Stomach (tissue), 9 donors: ENCODE results near the gene GCNT3. TPM values are rescaled to one million over a fixed set of nuclear protein-coding genes. Genes with fewer than 3 reads are reported as not detected.

ENCODE experiments used
- DNase-seq, 2 donors: peaks; one replicate each; pipeline versions ENCODE4 v3.0.0 to v3.0.0-alpha.2; 2013 to 2019
- H3K27ac ChIP-seq, 5 donors: fragments of 200-600 bp in 4 of 5; sonication (generic) in 4 of 5; one replicate each; pipeline ENCODE4 v1.5.1; 2013 to 2019; ENCODE audit warnings: mild to moderate bottlenecking in 1 of 5, moderate library complexity in 1 of 5
- H3K27me3 ChIP-seq, 3 donors: fragments of 200-600 bp; sonication (generic); one replicate each; pipeline ENCODE4 v1.5.1; 2017 to 2019; ENCODE audit warnings: mixed run types in 1 of 3
- H3K36me3 ChIP-seq, 4 donors: fragments of 200-600 bp; sonication (generic); 1 replicate in 3 of 4; 2 replicates in 1 of 4; pipeline ENCODE4 v1.5.1; 2016 to 2019
- H3K4me1 ChIP-seq, 4 donors: fragments of 200-600 bp; sonication (generic); one replicate each; pipeline ENCODE4 v1.5.1; 2016 to 2019
- H3K4me3 ChIP-seq, 4 donors: fragments of 200-600 bp; sonication (generic) in 3 of 4; one replicate each; pipeline ENCODE4 v1.5.1; 2016 to 2019; ENCODE audit warnings: mild to moderate bottlenecking in 1 of 4
- H3K9me3 ChIP-seq, 4 donors: fragments of 200-600 bp; sonication (generic); one replicate each; pipeline ENCODE4 v1.5.1; 2016 to 2019
- CTCF ChIP-seq, 7 experiments: fragments of 450-650 bp in 4 of 7; fragments of 200-600 bp in 3 of 7; sonication (generic) in 3 of 7; IDR thresholded peaks; one replicate each; pipeline ENCODE4 v1.5.1; 2016 to 2019; ENCODE audit warnings: antibody characterized with exemption in 7 of 7, control low read depth in 2 of 7, mild to moderate bottlenecking in 1 of 7
- EP300 ChIP-seq: sonication (generic); formaldehyde crosslinking; IDR thresholded peaks from one replicate; pipeline ENCODE4 v1.6.1; 2017; ENCODE audit warnings: antibody characterized with exemption
- POLR2A ChIP-seq, 4 donors: fragments of 450-650 bp; IDR thresholded peaks; one replicate each; pipeline ENCODE4 v1.6.1; 2016; ENCODE audit warnings: antibody characterized with exemption in 4 of 4, control low read depth in 2 of 4, mild to moderate bottlenecking in 1 of 4, moderate library complexity in 1 of 4
- POLR2AphosphoS5 ChIP-seq, 3 donors: sonication (generic); formaldehyde crosslinking; IDR thresholded peaks; one replicate each; pipeline ENCODE4 v1.6.1; 2016; ENCODE audit warnings: antibody characterized with exemption in 3 of 3
- WGBS, 5 donors: extraction: QIAGEN DNeasy Blood & Tissue Kit in 3 of 5; methylation state at CpG; one replicate each; pipeline versions ENCODE4 v1.1.5 to v1.1.7; 2013 to 2018; 5-methylcytosine and 5-hydroxymethylcytosine counted together
- intact Hi-C: fragments of 100-400 bp; cut with DNase I; formaldehyde crosslinking; loops from one replicate; pipeline ENCODE4 v1.15.1; 2023; ENCODE audit warnings: low total_unique reads
- polyA plus RNA-seq, 3 donors: library from polyadenylated mRNA; stranded (reverse); fragments of 200-250 nt; gene quantifications; one replicate each; pipeline ENCODE4 v1.2.3, GENCODE V29; 2013
- total RNA-seq, 5 donors: library from RNA; depleted of rRNA; stranded (reverse); fragments of >200 nt; gene quantifications; one replicate each; pipeline versions ENCODE4 v1.1.0 to v1.2.3, GENCODE V29; 2014 to 2016
- donor health status: healthy with polysubstance abuse.
- donor health status: Bipolar disorder and iron deficiency.
- donor health status: healthy.

The GCNT3 gene
- total and polyA plus RNA-seq, 8 donors = 4.8 to 22.0 (median 9.2) TPM

GRCh38 chr15:59605994-59606393 lies 5.6 kb upstream of the GCNT3 start:
- 70 to 94% (median 82%) methylated on average over 4 to 5 of the region's 5 CpGs for WGBS, 5 donors
- intact Hi-C loops = no loop called here
- Histone ChIP-seq H3K27me3 (peaks cover 0 to 11% (median 0%) of the 10 kb centered on the region in 3 donors), H3K36me3 (no peaks in the 10 kb centered on the region), H3K4me1 (no peaks in the 10 kb centered on the region), H3K4me3 (no peak overlapping the region), H3K9me3 (peaks cover 0 to 22% (median 13%) of the 10 kb centered on the region in 4 donors), H3K27ac (no peak overlapping the region)
- no peak for TF ChIP-seq POLR2AphosphoS5 (IDR thresholded peaks at IDR 0.05)
- no peak for TF ChIP-seq EP300
- TF ChIP-seq CTCF (IDR thresholded peaks at IDR 0.05) = no peak
- TF ChIP-seq POLR2A (IDR thresholded peaks at IDR 0.05) = no peak
- no peak for DNase-seq

DNA sequence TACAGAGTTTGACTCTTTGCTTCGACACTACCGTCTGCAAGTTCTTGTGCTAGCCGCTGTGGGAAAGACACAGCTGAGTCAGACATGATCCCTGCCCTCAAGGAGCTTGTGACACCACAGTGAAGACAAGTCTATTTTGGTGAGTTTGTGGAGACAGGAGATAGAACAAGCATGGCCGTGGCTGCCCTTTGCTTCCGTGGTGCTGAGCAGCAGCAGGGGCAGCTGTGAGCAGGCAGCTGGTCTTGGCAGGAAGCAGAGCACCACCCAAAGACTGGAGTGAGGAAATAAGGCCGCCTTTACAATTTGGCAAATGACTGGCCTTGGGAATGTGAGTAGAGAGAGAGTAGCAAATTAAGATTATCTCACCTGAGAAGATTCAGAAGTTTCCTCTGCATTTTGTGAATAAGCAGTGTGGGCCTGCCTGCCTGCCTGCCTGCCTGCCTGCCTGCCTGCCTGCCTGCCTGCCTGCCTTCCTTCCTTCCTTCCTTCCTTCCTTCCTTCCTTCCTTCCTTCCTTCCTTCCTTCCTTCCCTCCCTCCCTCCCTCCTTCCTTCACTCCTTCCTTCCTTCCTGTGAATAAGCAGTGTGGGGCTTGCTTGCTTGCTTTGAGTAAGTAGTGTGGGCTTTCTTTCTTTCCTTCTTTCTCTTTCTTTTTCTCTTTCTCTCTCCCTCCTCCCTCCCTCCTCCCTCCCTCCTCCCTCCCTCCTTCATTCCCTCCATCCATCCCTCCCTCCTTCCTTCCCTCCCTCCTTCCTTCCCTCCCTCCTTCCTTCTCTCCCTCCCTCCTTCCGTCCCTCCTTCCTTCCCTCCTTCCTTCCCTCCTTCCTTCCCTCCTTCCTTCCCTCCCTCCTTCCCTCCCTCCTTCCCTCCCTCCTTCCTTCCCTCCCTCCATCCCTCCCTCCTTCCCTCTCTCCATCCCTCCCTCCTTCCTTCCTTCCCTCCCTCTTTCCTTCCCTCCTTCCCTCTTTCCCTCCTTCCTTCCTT lies 1.6 kb upstream of the GCNT3 start:
- no peak overlapping the region for H3K4me3 ChIP-seq
- peaks cover 0 to 11% (median 0%) of the 10 kb centered on the region in 3 donors for H3K27me3 ChIP-seq
- intact Hi-C loops = no loop called here
- H3K9me3 ChIP-seq = no peaks in the 10 kb centered on the region
- TF ChIP-seq POLR2A (IDR thresholded peaks at IDR 0.05) (no peak), POLR2AphosphoS5 (IDR thresholded peaks at IDR 0.05) (no peak), CTCF (IDR thresholded peaks at IDR 0.05) (no peak), EP300 (no peak)
- no peaks in the 10 kb centered on the region for H3K4me1 ChIP-seq
- H3K27ac ChIP-seq = no peak overlapping the region
- no peaks in the 10 kb centered on the region for H3K36me3 ChIP-seq
- no peak for DNase-seq
- WGBS, 5 donors = 61 to 78% (median 71%) methylated on average over 6 to 7 of the region's 7 CpGs

DNA sequence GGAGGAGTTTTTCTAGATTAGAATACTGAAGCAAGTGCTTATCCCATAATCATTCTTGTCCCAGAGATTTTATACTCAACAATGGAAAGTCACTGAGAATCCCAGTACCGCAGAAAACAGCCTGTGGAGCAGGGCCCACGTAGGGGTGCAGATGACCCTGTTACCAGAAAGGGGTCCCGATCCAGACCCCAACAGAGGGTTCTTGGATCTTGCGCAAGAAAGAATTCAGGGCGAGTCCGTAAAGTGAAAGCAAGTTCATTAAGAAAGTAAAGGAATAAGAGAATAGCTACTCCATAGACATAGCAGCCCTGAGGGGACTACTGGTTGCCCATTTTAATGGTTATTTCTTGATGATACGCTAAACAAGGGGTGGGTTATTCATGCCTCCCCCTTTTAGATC lies 2.6 kb downstream of the GCNT3 start:
- 62 to 87% (median 81%) methylated on average over 7 of the region's 7 CpGs for WGBS, 5 donors
- intact Hi-C loops = no loop called here
- Histone ChIP-seq H3K27me3 (peaks cover 0 to 18% (median 7%) of the 10 kb centered on the region in 3 donors), H3K9me3 (no peaks in the 10 kb centered on the region), H3K36me3 (peaks cover 0 to 3% (median 0%) of the 10 kb centered on the region in 4 donors), H3K4me3 (peak overlapping the region in 1 of 4 donors; percentile 40), H3K27ac (peak overlapping the region in 1 of 5 donors; percentile 73), H3K4me1 (peaks cover 0 to 6% (median 2%) of the 10 kb centered on the region in 4 donors)
- no peak for TF ChIP-seq EP300
- TF ChIP-seq CTCF (IDR thresholded peaks at IDR 0.05) = no peak
- no peak for TF ChIP-seq POLR2AphosphoS5 (IDR thresholded peaks at IDR 0.05)
- no peak for TF ChIP-seq POLR2A (IDR thresholded peaks at IDR 0.05)
- DNase-seq = no peak

DNA sequence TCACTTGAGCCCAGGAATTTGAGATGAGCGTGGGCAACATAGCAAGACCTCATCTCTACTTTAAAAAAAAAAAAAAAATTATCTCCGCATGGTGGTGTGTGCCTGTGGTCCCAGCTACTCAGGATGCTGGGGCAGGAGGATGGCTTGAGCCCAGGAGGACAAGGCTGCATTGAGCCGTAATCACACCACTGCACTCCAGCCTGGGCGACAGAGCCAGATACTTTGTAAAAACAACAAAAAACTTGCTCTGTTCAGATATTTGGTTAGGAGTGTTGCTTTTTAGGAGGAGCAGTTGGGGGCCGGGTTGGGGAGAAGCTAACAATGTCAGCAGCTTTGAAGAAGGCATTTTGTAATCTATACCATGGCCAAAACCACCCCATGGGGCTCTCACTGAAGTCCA lies 4.1 kb downstream of the GCNT3 start:
- Histone ChIP-seq H3K4me3 (peak overlapping the region in 2 of 4 donors; percentile 10 to 40), H3K9me3 (no peaks in the 10 kb centered on the region), H3K36me3 (peaks cover 0 to 3% (median 0%) of the 10 kb centered on the region in 4 donors), H3K27ac (peak overlapping the region in 2 of 5 donors; percentile 17 to 49), H3K27me3 (peaks cover 0 to 24% (median 7%) of the 10 kb centered on the region in 3 donors), H3K4me1 (peaks cover 0 to 6% (median 2%) of the 10 kb centered on the region in 4 donors)
- TF ChIP-seq POLR2AphosphoS5 (IDR thresholded peaks at IDR 0.05) (no peak), EP300 (no peak), CTCF (IDR thresholded peaks at IDR 0.05) (no peak)
- intact Hi-C loops = no loop called here
- DNase-seq = no peak
- 52 to 82% (median 69%) methylated on average over 5 of the region's 5 CpGs for WGBS, 5 donors
